ENCODE data around the gene NPLOC4. TPM values are rescaled to one million over a fixed set of nuclear protein-coding genes. Genes with fewer than 3 reads are reported as not detected.
A peak's percentile ranks its signal among the peaks of the same experiment; 100 is the strongest.

NPLOC4 gene
- total and polyA plus RNA-seq, 2 of the 8 experiments (the other 6 are each of a cell fraction or from before 2014, with no cell fraction given), result 70.7 to 92.7 TPM

DNA sequence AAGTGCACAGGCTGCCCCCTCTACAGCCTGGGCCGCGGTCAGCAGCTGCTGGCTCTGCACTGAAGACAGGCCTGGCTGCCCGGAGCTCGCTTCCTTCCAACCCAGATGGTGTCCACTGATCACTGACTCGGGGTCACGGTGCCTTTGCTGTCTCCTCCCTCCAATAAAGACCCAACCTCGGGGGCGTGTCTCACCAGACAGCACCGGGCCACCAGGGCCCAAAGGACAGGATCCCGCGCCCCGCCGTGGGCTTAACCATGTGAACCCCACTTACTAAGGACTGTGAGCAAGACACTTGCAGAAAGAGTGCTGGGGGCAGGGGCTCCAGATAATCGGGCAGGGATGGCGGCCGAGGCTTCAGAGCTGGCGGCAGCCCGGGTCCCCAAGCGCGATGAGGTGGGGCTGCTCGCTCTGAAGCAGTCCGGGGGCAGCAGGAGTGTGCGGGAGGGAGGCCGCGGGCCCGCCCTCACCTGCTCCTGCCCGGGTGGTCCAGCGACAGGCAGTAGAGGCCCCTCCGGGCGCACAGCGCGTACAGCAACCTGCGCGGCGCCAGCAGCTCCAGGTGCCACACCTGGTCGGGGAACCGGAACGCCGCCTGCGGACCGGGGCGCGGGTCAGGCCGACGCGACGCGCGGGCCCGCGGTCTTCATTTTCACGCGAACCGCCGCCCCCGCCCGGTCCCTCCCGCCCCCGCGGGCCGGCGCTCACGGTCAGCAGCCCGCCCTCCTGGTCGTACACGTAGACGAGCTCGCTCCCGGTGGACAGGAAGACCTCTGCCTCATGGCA is 85.3 kb downstream of the NPLOC4 start (continued):
- TF ChIP-seq, protein P1, sequence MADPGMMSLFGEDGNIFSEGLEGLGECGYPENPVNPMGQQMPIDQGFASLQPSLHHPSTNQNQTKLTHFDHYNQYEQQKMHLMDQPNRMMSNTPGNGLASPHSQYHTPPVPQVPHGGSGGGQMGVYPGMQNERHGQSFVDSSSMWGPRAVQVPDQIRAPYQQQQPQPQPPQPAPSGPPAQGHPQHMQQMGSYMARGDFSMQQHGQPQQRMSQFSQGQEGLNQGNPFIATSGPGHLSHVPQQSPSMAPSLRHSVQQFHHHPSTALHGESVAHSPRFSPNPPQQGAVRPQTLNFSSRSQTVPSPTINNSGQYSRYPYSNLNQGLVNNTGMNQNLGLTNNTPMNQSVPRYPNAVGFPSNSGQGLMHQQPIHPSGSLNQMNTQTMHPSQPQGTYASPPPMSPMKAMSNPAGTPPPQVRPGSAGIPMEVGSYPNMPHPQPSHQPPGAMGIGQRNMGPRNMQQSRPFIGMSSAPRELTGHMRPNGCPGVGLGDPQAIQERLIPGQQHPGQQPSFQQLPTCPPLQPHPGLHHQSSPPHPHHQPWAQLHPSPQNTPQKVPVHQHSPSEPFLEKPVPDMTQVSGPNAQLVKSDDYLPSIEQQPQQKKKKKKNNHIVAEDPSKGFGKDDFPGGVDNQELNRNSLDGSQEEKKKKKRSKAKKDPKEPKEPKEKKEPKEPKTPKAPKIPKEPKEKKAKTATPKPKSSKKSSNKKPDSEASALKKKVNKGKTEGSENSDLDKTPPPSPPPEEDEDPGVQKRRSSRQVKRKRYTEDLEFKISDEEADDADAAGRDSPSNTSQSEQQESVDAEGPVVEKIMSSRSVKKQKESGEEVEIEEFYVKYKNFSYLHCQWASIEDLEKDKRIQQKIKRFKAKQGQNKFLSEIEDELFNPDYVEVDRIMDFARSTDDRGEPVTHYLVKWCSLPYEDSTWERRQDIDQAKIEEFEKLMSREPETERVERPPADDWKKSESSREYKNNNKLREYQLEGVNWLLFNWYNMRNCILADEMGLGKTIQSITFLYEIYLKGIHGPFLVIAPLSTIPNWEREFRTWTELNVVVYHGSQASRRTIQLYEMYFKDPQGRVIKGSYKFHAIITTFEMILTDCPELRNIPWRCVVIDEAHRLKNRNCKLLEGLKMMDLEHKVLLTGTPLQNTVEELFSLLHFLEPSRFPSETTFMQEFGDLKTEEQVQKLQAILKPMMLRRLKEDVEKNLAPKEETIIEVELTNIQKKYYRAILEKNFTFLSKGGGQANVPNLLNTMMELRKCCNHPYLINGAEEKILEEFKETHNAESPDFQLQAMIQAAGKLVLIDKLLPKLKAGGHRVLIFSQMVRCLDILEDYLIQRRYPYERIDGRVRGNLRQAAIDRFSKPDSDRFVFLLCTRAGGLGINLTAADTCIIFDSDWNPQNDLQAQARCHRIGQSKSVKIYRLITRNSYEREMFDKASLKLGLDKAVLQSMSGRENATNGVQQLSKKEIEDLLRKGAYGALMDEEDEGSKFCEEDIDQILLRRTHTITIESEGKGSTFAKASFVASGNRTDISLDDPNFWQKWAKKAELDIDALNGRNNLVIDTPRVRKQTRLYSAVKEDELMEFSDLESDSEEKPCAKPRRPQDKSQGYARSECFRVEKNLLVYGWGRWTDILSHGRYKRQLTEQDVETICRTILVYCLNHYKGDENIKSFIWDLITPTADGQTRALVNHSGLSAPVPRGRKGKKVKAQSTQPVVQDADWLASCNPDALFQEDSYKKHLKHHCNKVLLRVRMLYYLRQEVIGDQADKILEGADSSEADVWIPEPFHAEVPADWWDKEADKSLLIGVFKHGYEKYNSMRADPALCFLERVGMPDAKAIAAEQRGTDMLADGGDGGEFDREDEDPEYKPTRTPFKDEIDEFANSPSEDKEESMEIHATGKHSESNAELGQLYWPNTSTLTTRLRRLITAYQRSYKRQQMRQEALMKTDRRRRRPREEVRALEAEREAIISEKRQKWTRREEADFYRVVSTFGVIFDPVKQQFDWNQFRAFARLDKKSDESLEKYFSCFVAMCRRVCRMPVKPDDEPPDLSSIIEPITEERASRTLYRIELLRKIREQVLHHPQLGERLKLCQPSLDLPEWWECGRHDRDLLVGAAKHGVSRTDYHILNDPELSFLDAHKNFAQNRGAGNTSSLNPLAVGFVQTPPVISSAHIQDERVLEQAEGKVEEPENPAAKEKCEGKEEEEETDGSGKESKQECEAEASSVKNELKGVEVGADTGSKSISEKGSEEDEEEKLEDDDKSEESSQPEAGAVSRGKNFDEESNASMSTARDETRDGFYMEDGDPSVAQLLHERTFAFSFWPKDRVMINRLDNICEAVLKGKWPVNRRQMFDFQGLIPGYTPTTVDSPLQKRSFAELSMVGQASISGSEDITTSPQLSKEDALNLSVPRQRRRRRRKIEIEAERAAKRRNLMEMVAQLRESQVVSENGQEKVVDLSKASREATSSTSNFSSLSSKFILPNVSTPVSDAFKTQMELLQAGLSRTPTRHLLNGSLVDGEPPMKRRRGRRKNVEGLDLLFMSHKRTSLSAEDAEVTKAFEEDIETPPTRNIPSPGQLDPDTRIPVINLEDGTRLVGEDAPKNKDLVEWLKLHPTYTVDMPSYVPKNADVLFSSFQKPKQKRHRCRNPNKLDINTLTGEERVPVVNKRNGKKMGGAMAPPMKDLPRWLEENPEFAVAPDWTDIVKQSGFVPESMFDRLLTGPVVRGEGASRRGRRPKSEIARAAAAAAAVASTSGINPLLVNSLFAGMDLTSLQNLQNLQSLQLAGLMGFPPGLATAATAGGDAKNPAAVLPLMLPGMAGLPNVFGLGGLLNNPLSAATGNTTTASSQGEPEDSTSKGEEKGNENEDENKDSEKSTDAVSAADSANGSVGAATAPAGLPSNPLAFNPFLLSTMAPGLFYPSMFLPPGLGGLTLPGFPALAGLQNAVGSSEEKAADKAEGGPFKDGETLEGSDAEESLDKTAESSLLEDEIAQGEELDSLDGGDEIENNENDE (IDR thresholded peaks at IDR 0.05; ENCODE audit: insufficient replicate concordance, low read length), result no peak
- TF ChIP-seq, protein P2, sequence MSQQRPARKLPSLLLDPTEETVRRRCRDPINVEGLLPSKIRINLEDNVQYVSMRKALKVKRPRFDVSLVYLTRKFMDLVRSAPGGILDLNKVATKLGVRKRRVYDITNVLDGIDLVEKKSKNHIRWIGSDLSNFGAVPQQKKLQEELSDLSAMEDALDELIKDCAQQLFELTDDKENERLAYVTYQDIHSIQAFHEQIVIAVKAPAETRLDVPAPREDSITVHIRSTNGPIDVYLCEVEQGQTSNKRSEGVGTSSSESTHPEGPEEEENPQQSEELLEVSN (IDR thresholded peaks at IDR 0.05), result 0 out of 2 replicates have a peak, but pooled peaks have one; percentile 26
- TF ChIP-seq TAF7 (optimal IDR thresholded peaks at IDR 0.05; ENCODE audit: borderline replicate concordance, low read depth, low read length), result no peak
- TF ChIP-seq RBBP5 (IDR thresholded peaks at IDR 0.05; ENCODE audit: borderline replicate concordance, low read depth, low read length), result 0 out of 2 replicates have a peak, but pooled peaks have one; percentile 16
- peak; percentile 3; the same call in 1 of the 2 replicates for TF ChIP-seq EGR1 (IDR thresholded peaks at IDR 0.05; ENCODE audit: borderline replicate concordance, low read depth, low read length)
- TF ChIP-seq MAFK (IDR thresholded peaks at IDR 0.05; ENCODE audit: low read depth, low read length), result no peak
- TF ChIP-seq, protein P3, sequence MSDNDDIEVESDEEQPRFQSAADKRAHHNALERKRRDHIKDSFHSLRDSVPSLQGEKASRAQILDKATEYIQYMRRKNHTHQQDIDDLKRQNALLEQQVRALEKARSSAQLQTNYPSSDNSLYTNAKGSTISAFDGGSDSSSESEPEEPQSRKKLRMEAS (IDR thresholded peaks at IDR 0.05), result 0 out of 2 replicates have a peak, but pooled peaks have one; percentile 18
- peak; percentile 68; the same call in 1 of the 2 replicates for TF ChIP-seq PHF8 (conservative IDR thresholded peaks at IDR 0.05; ENCODE audit: low read depth, low read length)

Data from H1 (cell line).